AG04450 (cell line): ENCODE data around the gene PDGFD. TPM values are rescaled to one million over a fixed set of nuclear protein-coding genes. Genes with fewer than 3 reads are reported as not detected.

Experiments used
- CTCF ChIA-PET: fragments of 300-600, 350-600 bp; formaldehyde crosslinking; extraction: SDS; loops from one replicate; lab custom pipeline; 2022; ENCODE audit warnings: antibody characterized with exemption, inconsistent platforms; lab: Charles Lee
- POLR2A ChIA-PET: fragments of 350-600 bp; formaldehyde crosslinking; extraction: SDS; loops from one replicate; lab custom pipeline; 2021; ENCODE audit warnings: antibody characterized with exemption, inconsistent platforms; lab: Yijun Ruan, JAX
- DNase-seq: peaks from one replicate; pipeline ENCODE4 v3.0.0-alpha.2; 2011; ENCODE audit warnings: low read depth, low spot score
- H3K27ac ChIP-seq: one replicate; pipeline ENCODE4 v1.5.1; 2012; ENCODE audit warnings: low read depth, low read length, control low read depth
- H3K27me3 ChIP-seq: one replicate; pipeline ENCODE4 v1.6.0; 2012; ENCODE audit warnings: low read length; ENCODE audit not compliant: control insufficient read depth, insufficient read depth
- H3K4me3 ChIP-seq: 2 replicates; pipeline ENCODE4 v1.5.1; 2011; ENCODE audit warnings: mild to moderate bottlenecking, low read depth, low read length, control low read depth
- H3K9me3 ChIP-seq: 2 replicates; pipeline ENCODE4 v1.5.1; 2012; ENCODE audit warnings: low read length; ENCODE audit not compliant: control insufficient read depth, insufficient read depth
- polyA plus RNA-seq: library from polyadenylated mRNA; depleted of rRNA; stranded (reverse); fragments of >200 nt; gene quantifications from 2 replicates; pipeline ENCODE4 v1.2.3, GENCODE V29; 2011
- TF ChIP-seq, protein P1 (sequence below): IDR thresholded peaks from 2 replicates; pipeline ENCODE4 v1.5.1; 2011; ENCODE audit warnings: low read depth, low read length, control low read depth, inconsistent platforms

Gene PDGFD
- polyA plus RNA-seq, 1 experiment = 58.1 TPM

DNA sequence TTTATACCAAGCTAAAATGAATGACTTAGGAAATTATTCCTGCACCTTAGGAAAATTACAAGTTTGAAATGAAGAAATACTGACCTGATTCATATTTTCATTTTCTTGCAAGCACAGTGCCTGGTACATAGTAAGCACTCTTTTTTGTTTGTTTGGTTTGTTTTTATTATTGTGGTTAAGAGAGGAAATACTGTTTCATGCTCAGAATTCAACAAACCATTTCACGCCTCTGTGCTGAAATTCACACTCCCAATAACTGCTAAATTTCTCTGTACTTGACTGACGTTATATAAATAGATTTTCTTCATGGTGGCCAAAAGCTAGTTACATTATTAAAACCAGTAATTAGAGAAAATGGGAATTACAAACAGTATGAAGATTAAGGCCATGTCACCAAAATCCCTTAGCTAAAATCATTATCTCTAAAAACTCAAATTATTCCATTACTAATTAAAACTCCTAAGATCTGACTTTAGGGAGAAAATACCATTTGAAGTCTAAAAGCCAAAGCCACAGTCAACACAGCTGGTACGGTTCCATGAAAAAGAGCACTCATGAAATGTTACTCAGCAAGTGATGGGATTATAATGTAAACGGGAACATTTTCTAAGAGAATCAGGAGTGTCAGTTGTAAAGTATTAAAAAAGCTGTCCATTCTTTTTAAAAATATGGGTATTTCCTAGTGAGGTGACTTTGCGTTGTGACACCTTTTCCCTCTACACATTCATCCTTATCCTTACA, 205.3 kb downstream of the PDGFD start:
- H3K27ac ChIP-seq = no peak overlapping the region
- H3K9me3 ChIP-seq = no peaks in the 10 kb centered on the region
- ChIA-PET CTCF (no interaction called here), POLR2A (no interaction called here)
- H3K4me3 ChIP-seq = no peak overlapping the region
- TF ChIP-seq, protein P1, sequence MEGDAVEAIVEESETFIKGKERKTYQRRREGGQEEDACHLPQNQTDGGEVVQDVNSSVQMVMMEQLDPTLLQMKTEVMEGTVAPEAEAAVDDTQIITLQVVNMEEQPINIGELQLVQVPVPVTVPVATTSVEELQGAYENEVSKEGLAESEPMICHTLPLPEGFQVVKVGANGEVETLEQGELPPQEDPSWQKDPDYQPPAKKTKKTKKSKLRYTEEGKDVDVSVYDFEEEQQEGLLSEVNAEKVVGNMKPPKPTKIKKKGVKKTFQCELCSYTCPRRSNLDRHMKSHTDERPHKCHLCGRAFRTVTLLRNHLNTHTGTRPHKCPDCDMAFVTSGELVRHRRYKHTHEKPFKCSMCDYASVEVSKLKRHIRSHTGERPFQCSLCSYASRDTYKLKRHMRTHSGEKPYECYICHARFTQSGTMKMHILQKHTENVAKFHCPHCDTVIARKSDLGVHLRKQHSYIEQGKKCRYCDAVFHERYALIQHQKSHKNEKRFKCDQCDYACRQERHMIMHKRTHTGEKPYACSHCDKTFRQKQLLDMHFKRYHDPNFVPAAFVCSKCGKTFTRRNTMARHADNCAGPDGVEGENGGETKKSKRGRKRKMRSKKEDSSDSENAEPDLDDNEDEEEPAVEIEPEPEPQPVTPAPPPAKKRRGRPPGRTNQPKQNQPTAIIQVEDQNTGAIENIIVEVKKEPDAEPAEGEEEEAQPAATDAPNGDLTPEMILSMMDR = no peak
- H3K27me3 ChIP-seq = no peaks in the 10 kb centered on the region
- no peak for DNase-seq

DNA sequence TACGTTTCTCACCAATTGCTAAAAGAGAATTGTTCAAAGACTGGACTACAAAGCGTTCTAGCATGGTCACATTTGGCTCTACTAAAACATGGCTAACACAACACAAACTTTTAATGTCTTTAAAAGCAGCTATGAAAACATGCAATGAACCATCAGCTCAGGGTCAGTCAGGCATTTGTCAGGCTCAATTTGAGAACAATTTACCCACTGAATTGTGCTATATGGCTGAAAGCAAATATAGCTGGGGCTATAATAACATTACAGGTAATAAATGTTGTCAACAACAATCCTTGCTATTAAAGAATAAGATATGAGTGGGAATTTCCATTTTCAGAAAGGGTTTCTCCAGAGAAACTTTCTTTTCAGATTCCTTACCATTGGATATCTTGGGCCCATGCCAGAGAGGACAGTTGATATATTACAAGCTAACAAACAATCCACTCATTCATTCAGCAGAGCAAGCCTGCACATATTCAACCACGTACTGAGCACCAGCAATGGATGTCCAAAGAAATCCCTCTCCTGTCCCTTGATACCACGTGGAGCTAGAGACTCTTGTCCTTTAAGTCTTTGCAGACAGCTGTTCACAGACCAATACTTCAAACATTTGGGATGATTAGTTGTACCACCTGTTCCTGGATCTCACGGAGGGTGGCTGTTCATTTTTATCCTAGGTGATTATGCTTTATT, 210.0 kb downstream of the PDGFD start:
- no peak for DNase-seq
- TF ChIP-seq, protein P1 = no peak

DNA sequence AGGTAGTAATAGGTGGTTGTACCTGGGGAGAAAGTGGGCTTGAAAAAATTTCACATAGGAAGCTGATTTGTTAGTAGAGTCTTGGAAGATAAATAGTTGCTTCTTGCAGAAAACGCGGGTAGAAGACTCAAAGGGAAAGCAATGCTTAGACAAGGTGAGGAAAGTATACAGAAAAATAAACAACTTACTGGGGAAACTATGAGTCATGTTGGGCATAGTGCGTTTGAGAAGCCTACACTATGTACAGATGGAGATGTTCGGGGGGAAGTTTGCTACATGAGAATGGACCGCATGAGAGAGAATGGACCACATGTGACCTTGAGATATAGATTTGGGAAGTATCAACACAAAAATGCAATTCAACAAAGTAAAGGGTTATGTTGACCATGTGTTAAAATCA, 214.2 kb downstream of the PDGFD start:
- DNase-seq = no peak
- CTCF ChIA-PET = no interaction called here
- no peaks in the 10 kb centered on the region for H3K27me3 ChIP-seq
- no peak overlapping the region for H3K27ac ChIP-seq
- H3K4me3 ChIP-seq = no peak overlapping the region
- POLR2A ChIA-PET = no interaction called here
- TF ChIP-seq, protein P1 = no peak
- H3K9me3 ChIP-seq = no peaks in the 10 kb centered on the region

More for the DNA sequence above, 210.0 kb downstream of the PDGFD start:
- POLR2A ChIA-PET = no interaction called here
- H3K9me3 ChIP-seq = no peaks in the 10 kb centered on the region
- H3K27ac ChIP-seq = no peak overlapping the region
- CTCF ChIA-PET = no interaction called here
- no peaks in the 10 kb centered on the region for H3K27me3 ChIP-seq
- H3K4me3 ChIP-seq = no peak overlapping the region

DNA sequence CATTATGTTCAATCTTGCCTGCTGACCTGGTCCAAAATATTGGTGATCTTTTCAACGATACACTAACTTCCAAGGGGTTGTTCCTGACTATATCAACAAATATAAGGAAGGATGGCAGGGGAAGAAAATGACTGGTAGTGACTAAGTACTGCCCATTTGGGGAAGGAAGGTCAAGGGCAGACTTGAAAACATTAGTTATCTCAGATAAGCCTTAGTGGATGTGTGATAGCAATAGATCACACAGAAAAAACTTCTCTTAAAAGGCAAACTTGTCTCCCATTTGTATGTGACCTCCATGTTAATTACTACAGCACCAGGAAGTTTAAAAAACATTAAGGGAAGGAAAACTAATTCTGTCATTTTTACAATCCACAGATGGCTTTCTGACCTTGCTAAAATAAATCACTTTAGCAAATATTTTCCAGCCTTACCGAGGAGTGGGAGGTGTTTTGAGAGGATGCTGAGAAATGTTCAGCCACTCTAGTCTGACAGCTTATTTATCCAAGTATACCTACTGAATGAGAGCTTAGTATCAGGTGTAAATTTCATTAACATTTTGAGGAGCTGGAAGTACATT, 215.7 kb downstream of the PDGFD start:
- ChIA-PET CTCF (no interaction called here), POLR2A (no interaction called here)
- Histone ChIP-seq H3K27ac (no peak overlapping the region), H3K27me3 (no peaks in the 10 kb centered on the region), H3K9me3 (no peaks in the 10 kb centered on the region), H3K4me3 (no peak overlapping the region)
- no peak for DNase-seq
- TF ChIP-seq, protein P1 = no peak

DNA sequence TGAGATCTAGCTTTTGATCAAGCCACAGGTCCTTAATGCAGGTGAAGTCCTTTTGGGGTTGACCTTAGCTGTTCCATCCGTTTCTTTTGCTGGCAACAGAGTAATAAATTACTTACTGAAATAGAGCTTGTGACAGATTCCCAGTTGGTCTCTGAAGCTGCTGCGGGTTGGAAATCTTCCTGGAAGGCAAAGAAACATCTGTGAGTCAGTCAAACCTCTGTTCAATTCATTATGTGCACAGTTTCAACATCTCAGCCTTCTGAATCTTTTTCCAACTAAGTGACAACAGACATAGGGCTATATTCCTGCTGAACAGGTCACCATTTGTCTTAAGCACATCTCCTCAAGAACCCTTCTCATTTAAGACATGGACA, 216.4 kb downstream of the PDGFD start:
- TF ChIP-seq, protein P1 = no peak
- CTCF ChIA-PET = no interaction called here
- Histone ChIP-seq H3K9me3 (no peaks in the 10 kb centered on the region), H3K27me3 (no peaks in the 10 kb centered on the region), H3K27ac (no peak overlapping the region), H3K4me3 (no peak overlapping the region)
- POLR2A ChIA-PET = no interaction called here
- DNase-seq = no peak
